HCT116 (cell line): ENCODE results near the gene ZBTB38. TPM values are rescaled to one million over a fixed set of nuclear protein-coding genes. Genes with fewer than 3 reads are reported as not detected.
A peak's percentile ranks its signal among the peaks of the same experiment; 100 is the strongest.

Experiments used
- ATAC-seq: fragments of 200-7000 bp; cut with Tn5 transposase; 2 replicates; pipeline ENCODE4 v1.9.1; 2020; ENCODE audit warnings: mild to moderate bottlenecking, moderate library complexity
- BruUV-seq: library from RNA; stranded (reverse); fragments of 400-500 nt; replicated peaks from 2 replicates; lab custom pipeline; 2021; lab: Mats Ljungman, UMichigan
- CTCF ChIA-PET: fragments of 300-600 bp; sonication (Branson Sonifier 250); formaldehyde crosslinking; loops from one replicate; lab custom pipeline; 2021; ENCODE audit warnings: antibody characterized with exemption; lab: Charles Lee
- POLR2A ChIA-PET: fragments of 300-600, 350-600 bp; sonication (Branson Sonifier 250); formaldehyde crosslinking; loops from one replicate; lab custom pipeline; 2021; ENCODE audit warnings: antibody characterized with exemption; lab: Charles Lee
- RAD21 ChIA-PET, 2 experiments: fragments of 300-600 bp; sonication (Branson Sonifier 250); formaldehyde crosslinking; loops; one replicate each; lab custom pipeline; 2023; ENCODE audit warnings: low total read pairs in 2 of 2; ENCODE audit not compliant: uncharacterized antibody in 2 of 2, unreplicated experiment in 2 of 2, low non-redundant PET in 1 of 2; lab: Charles Lee
- DNase-seq: peaks from one replicate; pipeline ENCODE4 v3.0.0-alpha.2; 2010; ENCODE audit warnings: low read depth, low spot score
- H2AFZ ChIP-seq: fragments of 200-600 bp; shearing (Covaris generic), sonication (generic); 2 replicates; pipeline ENCODE4 v1.6.1; 2017; ENCODE audit warnings: low read depth, mixed run types, mixed read lengths, antibody characterized with exemption, low read length; ENCODE audit not compliant: poor library complexity, severe bottlenecking
- H3K27ac ChIP-seq: 2 replicates; pipeline ENCODE4 v1.5.1; 2012; ENCODE audit warnings: low read depth, low read length
- H3K27me3 ChIP-seq: fragments of 200-600 bp; sonication (generic); 2 replicates; pipeline ENCODE4 v1.6.1; 2016; ENCODE audit warnings: mixed run types, low read length, mixed read lengths; ENCODE audit not compliant: insufficient read depth
- H3K36me3 ChIP-seq, 2 experiments: fragments of 200-500 bp in 1 of 2; fragments of 200-600 bp in 1 of 2; sonication (Bioruptor generic) in 1 of 2; sonication (generic) in 1 of 2; 2 replicates each; pipeline versions ENCODE4 v1.5.1 to v1.6.1; 2014 to 2016; ENCODE audit warnings: low read length in 2 of 2, inconsistent platforms in 1 of 2, mixed read lengths in 1 of 2, mixed run types in 1 of 2; ENCODE audit not compliant: insufficient read depth in 2 of 2, control insufficient read depth in 1 of 2
- H3K4me1 ChIP-seq, 2 experiments: fragments of 200-600 bp in 1 of 2; sonication (generic) in 1 of 2; 2 replicates each; pipeline versions ENCODE4 v1.5.1 to v1.6.1; 2012 to 2017; ENCODE audit warnings: low read length in 2 of 2, inconsistent platforms in 1 of 2, mild to moderate bottlenecking in 1 of 2, mixed read lengths in 1 of 2, mixed run types in 1 of 2, moderate library complexity in 1 of 2; ENCODE audit not compliant: insufficient read depth in 2 of 2, control insufficient read depth in 1 of 2
- H3K4me2 ChIP-seq: fragments of 200-600 bp; sonication (generic); 2 replicates; pipeline ENCODE4 v1.6.1; 2017; ENCODE audit warnings: mixed run types, low read length, mixed read lengths
- H3K4me3 ChIP-seq, 2 experiments: fragments of 200-600 bp in 1 of 2; sonication (generic) in 1 of 2; replicated peaks in 1 of 2; 2 replicates each; pipeline ENCODE4 v1.5.1; 2011 to 2016; ENCODE audit warnings: low read length in 2 of 2, control low read depth in 1 of 2, low read depth in 1 of 2, mild to moderate bottlenecking in 1 of 2, mixed read lengths in 1 of 2, mixed run types in 1 of 2
- H3K79me2 ChIP-seq: fragments of 200-600 bp; sonication (generic); 2 replicates; pipeline ENCODE4 v1.6.1; 2017; ENCODE audit warnings: mild to moderate bottlenecking, mixed run types, low read length, moderate library complexity, mixed read lengths; ENCODE audit not compliant: insufficient read depth
- H3K9ac ChIP-seq: fragments of 200-600 bp; sonication (generic); 2 replicates; pipeline ENCODE4 v1.6.1; 2016; ENCODE audit warnings: low read length, mixed read lengths
- H3K9me2 ChIP-seq: fragments of 200-600 bp; sonication (generic), shearing (Covaris generic); 2 replicates; pipeline ENCODE4 v1.6.1; 2017; ENCODE audit warnings: mixed run types, mild to moderate bottlenecking, moderate library complexity; ENCODE audit not compliant: insufficient read depth
- H3K9me3 ChIP-seq, 2 experiments: fragments of 200-500 bp in 1 of 2; fragments of 200-600 bp in 1 of 2; sonication (Bioruptor generic) in 1 of 2; sonication (generic) in 1 of 2; 2 replicates each; pipeline ENCODE4 v1.6.1; 2014 to 2017; ENCODE audit warnings: low read length in 2 of 2, mixed read lengths in 2 of 2, inconsistent platforms in 1 of 2, low read depth in 1 of 2, mild to moderate bottlenecking in 1 of 2, mixed run types in 1 of 2, moderate library complexity in 1 of 2; ENCODE audit not compliant: control insufficient read depth in 1 of 2, insufficient read depth in 1 of 2
- H4K20me1 ChIP-seq: fragments of 200-600 bp; sonication (generic), shearing (Covaris generic); 2 replicates; pipeline ENCODE4 v1.6.1; 2017; ENCODE audit warnings: mixed run types, mild to moderate bottlenecking, moderate library complexity; ENCODE audit not compliant: insufficient read depth
- CEBPB ChIP-seq: IDR thresholded peaks from 2 replicates; pipeline ENCODE4 v1.6.1; 2012; ENCODE audit warnings: low read depth
- RAD21 ChIP-seq: IDR thresholded peaks from 2 replicates; pipeline ENCODE4 v1.6.1; 2012; ENCODE audit warnings: low read depth, mild to moderate bottlenecking
- SP1 ChIP-seq: IDR thresholded peaks from 2 replicates; pipeline ENCODE4 v1.6.1; 2012; ENCODE audit warnings: low read depth
- YY1 ChIP-seq: IDR thresholded peaks from 2 replicates; pipeline ENCODE4 v1.6.1; 2011; ENCODE audit warnings: low read length, low read depth, moderate library complexity, mild to moderate bottlenecking; ENCODE audit not compliant: insufficient replicate concordance; ENCODE audit errors: extremely low read depth
- ZFX ChIP-seq: fragments of 450-650 bp; IDR thresholded peaks from 2 replicates; pipeline ENCODE4 v1.6.1; 2017
- intact Hi-C: fragments of 100-400 bp; cut with micrococcal nuclease; formaldehyde crosslinking; loops from 2 replicates; pipeline ENCODE4 v1.10.0; 2022
- total RNA-seq: library from RNA; stranded (reverse); gene quantifications from one replicate; pipeline ENCODE4 v1.2.1, GENCODE V29; 2021; ENCODE audit not compliant: unreplicated experiment

ZBTB38 gene
- total RNA-seq, 1 experiment from 2014 or later = 33.5 TPM

DNA sequence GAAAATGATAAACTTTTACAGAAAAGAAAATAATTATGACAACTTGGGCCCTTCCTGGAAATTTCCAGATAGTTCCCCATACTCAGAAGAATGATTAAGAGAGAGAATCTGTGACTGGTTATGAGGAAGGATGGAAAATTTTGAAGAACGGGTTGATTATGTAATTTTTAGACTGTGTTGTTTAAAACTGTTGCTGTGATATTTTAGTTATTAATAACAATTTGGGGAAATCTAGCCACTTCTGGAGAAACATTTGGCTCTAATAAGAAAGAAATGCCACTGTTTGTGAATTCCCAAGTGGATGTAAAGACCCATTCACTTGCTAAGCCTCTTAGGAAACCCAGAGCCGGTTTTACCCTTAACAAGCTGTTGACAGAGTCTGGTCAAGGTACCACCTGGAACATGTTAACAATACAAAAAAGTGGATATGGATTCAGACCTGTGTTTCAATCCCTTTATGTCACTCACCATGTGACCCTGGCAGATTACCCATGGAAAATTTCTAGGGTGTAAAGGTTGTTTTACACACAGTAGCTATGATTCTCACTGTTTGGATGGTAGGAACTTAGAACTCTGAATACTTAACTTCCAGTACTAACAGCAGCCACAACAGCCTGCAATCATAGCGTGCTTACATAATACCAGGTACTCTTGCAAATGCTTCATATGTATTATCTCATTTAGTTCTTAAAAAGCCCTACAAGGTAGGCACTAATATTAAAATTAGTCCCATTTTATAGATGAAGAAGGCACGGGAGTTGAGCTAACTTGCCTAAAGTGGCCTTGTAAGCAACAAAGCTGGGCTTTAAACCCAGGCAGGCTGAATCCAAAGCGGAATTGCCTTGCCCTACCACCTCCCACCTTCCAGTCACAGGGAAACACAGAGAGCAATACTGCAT, 32.0 kb downstream of the ZBTB38 start (continued):
- TF ChIP-seq ZFX = no peak

GRCh38 chr3:141401095-141401494, 32.8 kb downstream of the ZBTB38 start:
- Histone ChIP-seq H3K79me2 (0 out of 2 replicates have a peak, but pooled peaks cover 3% of the 10 kb centered on the region), H3K9ac (no peak overlapping the region), H3K9me2 (no peaks in the 10 kb centered on the region), H3K9me3 (no peaks in the 10 kb centered on the region; a peak in 1 of 4 replicates), H3K4me2 (peak overlapping the region; percentile 88; the same call in 1 of the 2 replicates), H3K27ac (no peak overlapping the region), H3K36me3 (peaks cover 0 to 20% of the 10 kb centered on the region in 2 experiments; a peak in 1 of 4 replicates), H2AFZ (no peak overlapping the region), H3K4me3 (no peak overlapping the region), H3K27me3 (no peaks in the 10 kb centered on the region), H4K20me1 (no peaks in the 10 kb centered on the region), H3K4me1 (peaks cover 10 to 23% of the 10 kb centered on the region in 2 experiments)
- RAD21 ChIA-PET = no interaction called here
- POLR2A ChIA-PET = interaction anchor here (1.5 kb wide), 1 partner anchor 17 kb away, joined by 3 read pairs; no protein-coding TSS in a partner anchor
- intact Hi-C loops = no loop called here
- BruUV-seq = no TSS peak
- CTCF ChIA-PET = interaction anchor here (2.2 kb wide), 1 partner anchor 40 kb away, joined by 4 read pairs; no protein-coding TSS in a partner anchor
- DNase-seq (no peak), ATAC-seq (no peak)
- no peak for TF ChIP-seq YY1
- no peak for TF ChIP-seq CEBPB
- no peak for TF ChIP-seq RAD21
- no peak for TF ChIP-seq SP1
